ENCODE measurements around the gene SFMBT1. TPM values are rescaled to one million over a fixed set of nuclear protein-coding genes. Genes with fewer than 3 reads are reported as not detected.

The SFMBT1 gene
- total and polyA plus RNA-seq, 2 donors (not counting 1 experiment from before 2014, with no cell fraction given) = 3.7 to 5.6 TPM

DNA sequence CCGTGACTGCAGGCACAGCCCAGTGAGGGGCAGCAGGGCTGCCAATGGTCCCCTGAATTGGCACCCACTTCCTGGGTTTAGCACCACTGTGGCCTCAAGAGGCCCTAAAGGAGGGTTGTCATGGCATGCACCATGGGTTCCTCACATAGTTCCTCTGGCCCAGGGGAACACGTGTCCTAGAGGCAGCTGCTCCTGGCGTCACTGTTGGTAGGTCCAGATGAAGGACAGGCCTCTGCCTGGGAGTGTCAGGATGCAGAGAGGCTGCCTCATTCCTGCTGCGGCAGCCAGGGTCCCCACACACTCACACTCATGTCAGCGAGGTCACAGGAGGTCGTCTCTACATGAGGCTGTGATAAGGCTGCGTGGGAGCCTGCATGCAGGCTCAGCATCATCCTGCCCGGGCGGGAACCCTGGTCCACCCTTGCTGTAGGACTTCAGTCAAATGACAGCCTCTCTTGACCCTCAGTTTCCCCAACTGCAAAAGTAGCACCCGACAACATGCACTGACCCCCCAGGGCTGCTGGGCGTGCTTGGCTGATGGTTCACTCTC, 26.1 kb upstream of the SFMBT1 start:
- no peak for DNase-seq (ENCODE audit: low read depth in 2 of 2)
- no peaks in the 10 kb centered on the region for H3K79me2 ChIP-seq (ENCODE audit: control insufficient read depth, insufficient read depth, low read length)
- peak overlapping the region; percentile 98 for H3K4me2 ChIP-seq (ENCODE audit: extremely low read depth, insufficient read depth, low read length)
- TF ChIP-seq, protein P1, sequence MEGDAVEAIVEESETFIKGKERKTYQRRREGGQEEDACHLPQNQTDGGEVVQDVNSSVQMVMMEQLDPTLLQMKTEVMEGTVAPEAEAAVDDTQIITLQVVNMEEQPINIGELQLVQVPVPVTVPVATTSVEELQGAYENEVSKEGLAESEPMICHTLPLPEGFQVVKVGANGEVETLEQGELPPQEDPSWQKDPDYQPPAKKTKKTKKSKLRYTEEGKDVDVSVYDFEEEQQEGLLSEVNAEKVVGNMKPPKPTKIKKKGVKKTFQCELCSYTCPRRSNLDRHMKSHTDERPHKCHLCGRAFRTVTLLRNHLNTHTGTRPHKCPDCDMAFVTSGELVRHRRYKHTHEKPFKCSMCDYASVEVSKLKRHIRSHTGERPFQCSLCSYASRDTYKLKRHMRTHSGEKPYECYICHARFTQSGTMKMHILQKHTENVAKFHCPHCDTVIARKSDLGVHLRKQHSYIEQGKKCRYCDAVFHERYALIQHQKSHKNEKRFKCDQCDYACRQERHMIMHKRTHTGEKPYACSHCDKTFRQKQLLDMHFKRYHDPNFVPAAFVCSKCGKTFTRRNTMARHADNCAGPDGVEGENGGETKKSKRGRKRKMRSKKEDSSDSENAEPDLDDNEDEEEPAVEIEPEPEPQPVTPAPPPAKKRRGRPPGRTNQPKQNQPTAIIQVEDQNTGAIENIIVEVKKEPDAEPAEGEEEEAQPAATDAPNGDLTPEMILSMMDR (conservative IDR thresholded peaks at IDR 0.05 in 1 of 2, IDR thresholded peaks at IDR 0.05 in 1 of 2; ENCODE audit: low read depth in 1 of 2, low read length in 2 of 2) = no peak
- TF ChIP-seq EZH2 (IDR thresholded peaks at IDR 0.05; ENCODE audit: low read length, missing control alignments) = no peak
- H3K27me3 ChIP-seq (ENCODE audit: control insufficient read depth, insufficient read depth, low read length) = no peaks in the 10 kb centered on the region
- H3K4me3 ChIP-seq (replicated peaks in 1 of 4; ENCODE audit: control extremely low read depth in 1 of 4, insufficient read depth in 1 of 4, low read depth in 3 of 4, low read length in 4 of 4) = peak overlapping the region in 2 of 4 experiments; percentile 47 to 58
- H3K9ac ChIP-seq (ENCODE audit: insufficient read depth, low read length) = no peak overlapping the region
- no peak overlapping the region for H3K27ac ChIP-seq (ENCODE audit: insufficient read depth, low read length)
- H4K20me1 ChIP-seq (ENCODE audit: control insufficient read depth, extremely low read depth, insufficient read depth, low read length) = no peaks in the 10 kb centered on the region
- peaks cover 5% of the 10 kb centered on the region for H3K4me1 ChIP-seq (ENCODE audit: control insufficient read depth, extremely low read depth, insufficient read depth, low read length)
- no peak overlapping the region for H2AFZ ChIP-seq (ENCODE audit: low read length)
- no peaks in the 10 kb centered on the region for H3K9me3 ChIP-seq (ENCODE audit: control insufficient read depth, insufficient read depth, low read depth, low read length)
- H3K36me3 ChIP-seq (ENCODE audit: control insufficient read depth, insufficient read depth, low read length) = no peaks in the 10 kb centered on the region

DNA sequence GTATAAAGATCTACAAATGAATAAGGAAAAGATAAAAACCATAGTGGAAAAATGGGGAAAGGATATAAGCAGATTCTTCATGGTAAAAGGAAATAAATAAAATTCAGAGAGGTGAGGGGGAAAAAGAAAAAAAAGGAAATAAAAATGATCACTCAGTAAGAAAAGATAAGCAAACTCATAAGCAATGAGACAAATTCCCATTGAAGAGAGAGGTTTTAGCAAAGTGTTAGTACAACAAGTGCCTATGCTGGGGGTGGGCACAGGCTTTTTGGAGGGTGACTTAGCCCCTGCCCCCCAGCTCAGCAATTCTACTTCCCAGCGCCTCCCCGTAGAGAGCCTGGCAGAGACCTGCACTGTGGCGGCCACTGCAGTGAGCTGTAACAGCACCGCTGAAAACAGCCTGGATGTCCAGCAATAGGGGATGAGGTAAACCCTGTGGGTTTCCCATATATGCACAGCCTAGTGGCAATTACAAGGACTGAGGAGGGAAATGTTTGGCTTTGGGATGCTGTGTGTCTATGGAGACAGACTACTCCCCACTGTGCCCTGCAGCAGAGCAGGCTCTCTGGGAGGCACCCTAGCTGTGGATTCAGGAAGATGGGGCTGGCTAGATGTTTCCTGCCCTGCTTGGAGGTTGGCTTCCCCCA, 23.7 kb upstream of the SFMBT1 start:
- Histone ChIP-seq H3K4me1 (ENCODE audit: control insufficient read depth, extremely low read depth, insufficient read depth, low read length) (peaks cover 5% of the 10 kb centered on the region), H2AFZ (ENCODE audit: low read length) (no peak overlapping the region), H3K27ac (ENCODE audit: insufficient read depth, low read length) (no peak overlapping the region), H3K4me2 (ENCODE audit: extremely low read depth, insufficient read depth, low read length) (no peak overlapping the region), H3K9ac (ENCODE audit: insufficient read depth, low read length) (no peak overlapping the region), H3K27me3 (ENCODE audit: control insufficient read depth, insufficient read depth, low read length) (peaks cover 2% of the 10 kb centered on the region), H3K79me2 (ENCODE audit: control insufficient read depth, insufficient read depth, low read length) (no peaks in the 10 kb centered on the region), H3K4me3 (replicated peaks in 1 of 4; ENCODE audit: control extremely low read depth in 1 of 4, insufficient read depth in 1 of 4, low read depth in 3 of 4, low read length in 4 of 4) (no peak overlapping the region), H3K9me3 (ENCODE audit: control insufficient read depth, insufficient read depth, low read depth, low read length) (no peaks in the 10 kb centered on the region), H4K20me1 (ENCODE audit: control insufficient read depth, extremely low read depth, insufficient read depth, low read length) (no peaks in the 10 kb centered on the region), H3K36me3 (ENCODE audit: control insufficient read depth, insufficient read depth, low read length) (no peaks in the 10 kb centered on the region)
- no peak for DNase-seq (ENCODE audit: low read depth in 2 of 2)
- TF ChIP-seq, protein P1 (conservative IDR thresholded peaks at IDR 0.05 in 1 of 2, IDR thresholded peaks at IDR 0.05 in 1 of 2; ENCODE audit: low read depth in 1 of 2, low read length in 2 of 2) = peak in 1 of 2 donors; percentile 18
- TF ChIP-seq EZH2 (IDR thresholded peaks at IDR 0.05; ENCODE audit: low read length, missing control alignments) = no peak

DNA sequence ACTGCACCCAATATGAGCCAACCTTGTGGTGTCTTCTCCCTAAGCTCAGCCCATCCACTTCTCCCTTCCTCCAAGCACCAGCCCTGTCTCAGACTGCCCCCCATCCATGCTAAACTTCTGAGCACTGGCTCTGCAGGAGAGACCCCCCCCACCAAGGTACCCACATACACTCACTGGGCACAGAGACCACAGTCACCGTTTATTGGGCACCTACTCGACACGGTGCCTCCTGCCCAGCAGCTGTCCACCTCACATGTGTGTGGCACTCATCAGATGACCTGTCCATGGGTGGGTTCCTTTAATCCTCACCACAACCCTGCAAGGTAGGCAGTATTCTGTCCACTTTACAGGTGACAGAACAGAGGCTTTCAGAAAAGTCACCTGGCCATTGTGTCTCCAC, 22.3 kb upstream of the SFMBT1 start:
- H3K4me2 ChIP-seq (ENCODE audit: extremely low read depth, insufficient read depth, low read length) = no peak overlapping the region
- peaks cover 5% of the 10 kb centered on the region for H3K4me1 ChIP-seq (ENCODE audit: control insufficient read depth, extremely low read depth, insufficient read depth, low read length)
- no peak overlapping the region for H3K9ac ChIP-seq (ENCODE audit: insufficient read depth, low read length)
- no peak for DNase-seq (ENCODE audit: low read depth in 2 of 2)
- no peaks in the 10 kb centered on the region for H3K79me2 ChIP-seq (ENCODE audit: control insufficient read depth, insufficient read depth, low read length)
- TF ChIP-seq, protein P1 (conservative IDR thresholded peaks at IDR 0.05 in 1 of 2, IDR thresholded peaks at IDR 0.05 in 1 of 2; ENCODE audit: low read depth in 1 of 2, low read length in 2 of 2) = no peak
- TF ChIP-seq EZH2 (IDR thresholded peaks at IDR 0.05; ENCODE audit: low read length, missing control alignments) = no peak
- no peaks in the 10 kb centered on the region for H4K20me1 ChIP-seq (ENCODE audit: control insufficient read depth, extremely low read depth, insufficient read depth, low read length)
- H3K27me3 ChIP-seq (ENCODE audit: control insufficient read depth, insufficient read depth, low read length) = peaks cover 6% of the 10 kb centered on the region
- no peaks in the 10 kb centered on the region for H3K36me3 ChIP-seq (ENCODE audit: control insufficient read depth, insufficient read depth, low read length)
- H3K9me3 ChIP-seq (ENCODE audit: control insufficient read depth, insufficient read depth, low read depth, low read length) = no peaks in the 10 kb centered on the region
- H2AFZ ChIP-seq (ENCODE audit: low read length) = no peak overlapping the region
- no peak overlapping the region for H3K27ac ChIP-seq (ENCODE audit: insufficient read depth, low read length)
- H3K4me3 ChIP-seq (replicated peaks in 1 of 4; ENCODE audit: control extremely low read depth in 1 of 4, insufficient read depth in 1 of 4, low read depth in 3 of 4, low read length in 4 of 4) = no peak overlapping the region
